Smooth muscle cell (in vitro differentiated cells): ENCODE data around the gene PIP4K2C. TPM values are rescaled to one million over a fixed set of nuclear protein-coding genes. Genes with fewer than 3 reads are reported as not detected.

Experiments used
- DNase-seq: peaks from one replicate; lab custom pipeline; 2025; ENCODE audit not compliant: unreplicated experiment; lab: John Stamatoyannopoulos, UW
- H2AFZ ChIP-seq: fragments of 200-600 bp; sonication (generic); 2 replicates; pipeline ENCODE4 v1.6.0; 2016; ENCODE audit warnings: antibody characterized with exemption, low read depth, mild to moderate bottlenecking
- H3F3A ChIP-seq: fragments of 200-600 bp; sonication (generic); 2 replicates; pipeline ENCODE4 v1.6.0; 2017; ENCODE audit warnings: antibody characterized with exemption, low read depth
- H3K27ac ChIP-seq: fragments of 200-600 bp; sonication (generic); 2 replicates; pipeline ENCODE4 v1.5.1; 2016; ENCODE audit warnings: low read depth, mild to moderate bottlenecking
- H3K27me3 ChIP-seq: fragments of 200-600 bp; sonication (generic); 2 replicates; pipeline ENCODE4 v1.6.1; 2016; ENCODE audit warnings: low read depth, mild to moderate bottlenecking
- H3K36me3 ChIP-seq: fragments of 200-600 bp; sonication (generic); 2 replicates; pipeline ENCODE4 v1.5.1; 2016; ENCODE audit warnings: low read depth
- H3K4me1 ChIP-seq: fragments of 200-600 bp; sonication (generic); 2 replicates; pipeline ENCODE4 v1.5.1; 2016; ENCODE audit warnings: low read depth
- H3K4me2 ChIP-seq: fragments of 200-600 bp; sonication (generic); 2 replicates; pipeline ENCODE4 v1.6.0; 2016; ENCODE audit warnings: mild to moderate bottlenecking
- H3K4me3 ChIP-seq: fragments of 200-600 bp; sonication (generic); 2 replicates; pipeline ENCODE4 v1.5.1; 2016; ENCODE audit warnings: mild to moderate bottlenecking
- H3K79me2 ChIP-seq: fragments of 200-600 bp; sonication (generic); 2 replicates; pipeline ENCODE4 v1.6.0; 2016; ENCODE audit warnings: low read depth, mild to moderate bottlenecking
- H3K9ac ChIP-seq: fragments of 200-600 bp; sonication (generic); 2 replicates; pipeline ENCODE4 v1.6.0; 2016; ENCODE audit warnings: low read depth
- H3K9me3 ChIP-seq: fragments of 200-600 bp; sonication (generic); replicated peaks from 2 replicates; pipeline ENCODE4 v1.5.1; 2016; ENCODE audit warnings: low read depth
- H4K20me1 ChIP-seq: fragments of 200-600 bp; sonication (generic); 2 replicates; pipeline ENCODE4 v1.6.0; 2016; ENCODE audit warnings: low read depth
- CTCF ChIP-seq: fragments of 200-600 bp; sonication (generic); IDR thresholded peaks from 2 replicates; pipeline ENCODE4 v1.5.1; 2017; ENCODE audit warnings: borderline replicate concordance, mild to moderate bottlenecking, antibody characterized with exemption; ENCODE audit not compliant: insufficient read depth, poor library complexity, severe bottlenecking
- WGBS: methylation state at CpG from one replicate; pipeline ENCODE4 v1.1.7; 2016; ENCODE audit warnings: low lambda C conversion rate; 5-methylcytosine and 5-hydroxymethylcytosine counted together
- polyA plus RNA-seq: library from polyadenylated mRNA; unstranded; fragments of >200 nt; fragmentation: Nextera tagmentation; extraction: Ambion mirVana; gene quantifications from 2 replicates; pipeline ENCODE4 v1.2.1, GENCODE V29; 2016
- total RNA-seq: library from RNA; depleted of rRNA; stranded (reverse); fragments of >200 nt; gene quantifications from 2 replicates; pipeline ENCODE4 v1.2.3, GENCODE V29; 2014

The PIP4K2C gene
- total and polyA plus RNA-seq, 2 experiments from 2014 or later, result 33.3 to 39.5 TPM

GRCh38 chr12:57579677-57580465 lies 11.1 kb upstream of the PIP4K2C start:
- Histone ChIP-seq H3K9ac (no peak overlapping the region), H4K20me1 (no peaks in the 10 kb centered on the region), H3K27me3 (peaks cover 2% of the 10 kb centered on the region), H3K4me2 (no peak overlapping the region), H3K4me1 (no peaks in the 10 kb centered on the region), H3F3A (no peaks in the 10 kb centered on the region), H3K4me3 (no peak overlapping the region), H3K79me2 (no peaks in the 10 kb centered on the region), H3K9me3 (no peaks in the 10 kb centered on the region), H2AFZ (no peak overlapping the region), H3K36me3 (no peaks in the 10 kb centered on the region), H3K27ac (no peak overlapping the region)
- WGBS, result 93% methylated on average over 8 of the region's 8 CpGs
- DNase-seq, result no peak
- no peak for TF ChIP-seq CTCF

GRCh38 chr12:57580466-57580795 lies 10.6 kb upstream of the PIP4K2C start:
- peaks cover 7% of the 10 kb centered on the region for H3K27me3 ChIP-seq
- DNase-seq, result no peak
- H3K9ac ChIP-seq, result no peak overlapping the region
- no peaks in the 10 kb centered on the region for H4K20me1 ChIP-seq
- H3K36me3 ChIP-seq, result no peaks in the 10 kb centered on the region
- H2AFZ ChIP-seq, result no peak overlapping the region
- 94% methylated on average over 4 of the region's 4 CpGs for WGBS
- H3K27ac ChIP-seq, result no peak overlapping the region
- no peak overlapping the region for H3K4me2 ChIP-seq
- H3K4me3 ChIP-seq, result no peak overlapping the region
- H3K4me1 ChIP-seq, result no peaks in the 10 kb centered on the region
- H3K9me3 ChIP-seq, result no peaks in the 10 kb centered on the region
- TF ChIP-seq CTCF, result no peak
- H3K79me2 ChIP-seq, result no peaks in the 10 kb centered on the region
- H3F3A ChIP-seq, result no peaks in the 10 kb centered on the region

- WGBS, result 93% methylated on average over 1 of the region's 1 CpG
- no peak overlapping the region for H3K4me3 ChIP-seq
These were observed 9.2 kb upstream of the PIP4K2C start for GRCh38 chr12:57581802-57582201.

More at GRCh38 chr12:57581802-57582201, 9.2 kb upstream of the PIP4K2C start:
- Histone ChIP-seq H2AFZ (no peak overlapping the region), H3K4me2 (no peak overlapping the region), H3K27ac (no peak overlapping the region), H3K9ac (no peak overlapping the region), H3F3A (no peaks in the 10 kb centered on the region), H4K20me1 (no peaks in the 10 kb centered on the region), H3K79me2 (no peaks in the 10 kb centered on the region), H3K27me3 (peaks cover 7% of the 10 kb centered on the region), H3K36me3 (no peaks in the 10 kb centered on the region), H3K4me1 (no peaks in the 10 kb centered on the region), H3K9me3 (no peaks in the 10 kb centered on the region)
- DNase-seq, result no peak
- TF ChIP-seq CTCF, result no peak
